ENCODE measurements around the gene PRICKLE4.

Gene PRICKLE4, protein sequence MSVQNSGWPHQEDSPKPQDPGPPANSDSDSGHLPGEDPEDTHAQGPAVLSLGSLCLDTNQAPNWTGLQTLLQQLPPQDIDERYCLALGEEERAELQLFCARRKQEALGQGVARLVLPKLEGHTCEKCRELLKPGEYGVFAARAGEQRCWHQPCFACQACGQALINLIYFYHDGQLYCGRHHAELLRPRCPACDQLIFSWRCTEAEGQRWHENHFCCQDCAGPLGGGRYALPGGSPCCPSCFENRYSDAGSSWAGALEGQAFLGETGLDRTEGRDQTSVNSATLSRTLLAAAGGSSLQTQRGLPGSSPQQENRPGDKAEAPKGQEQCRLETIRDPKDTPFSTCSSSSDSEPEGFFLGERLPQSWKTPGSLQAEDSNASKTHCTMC

DNA sequence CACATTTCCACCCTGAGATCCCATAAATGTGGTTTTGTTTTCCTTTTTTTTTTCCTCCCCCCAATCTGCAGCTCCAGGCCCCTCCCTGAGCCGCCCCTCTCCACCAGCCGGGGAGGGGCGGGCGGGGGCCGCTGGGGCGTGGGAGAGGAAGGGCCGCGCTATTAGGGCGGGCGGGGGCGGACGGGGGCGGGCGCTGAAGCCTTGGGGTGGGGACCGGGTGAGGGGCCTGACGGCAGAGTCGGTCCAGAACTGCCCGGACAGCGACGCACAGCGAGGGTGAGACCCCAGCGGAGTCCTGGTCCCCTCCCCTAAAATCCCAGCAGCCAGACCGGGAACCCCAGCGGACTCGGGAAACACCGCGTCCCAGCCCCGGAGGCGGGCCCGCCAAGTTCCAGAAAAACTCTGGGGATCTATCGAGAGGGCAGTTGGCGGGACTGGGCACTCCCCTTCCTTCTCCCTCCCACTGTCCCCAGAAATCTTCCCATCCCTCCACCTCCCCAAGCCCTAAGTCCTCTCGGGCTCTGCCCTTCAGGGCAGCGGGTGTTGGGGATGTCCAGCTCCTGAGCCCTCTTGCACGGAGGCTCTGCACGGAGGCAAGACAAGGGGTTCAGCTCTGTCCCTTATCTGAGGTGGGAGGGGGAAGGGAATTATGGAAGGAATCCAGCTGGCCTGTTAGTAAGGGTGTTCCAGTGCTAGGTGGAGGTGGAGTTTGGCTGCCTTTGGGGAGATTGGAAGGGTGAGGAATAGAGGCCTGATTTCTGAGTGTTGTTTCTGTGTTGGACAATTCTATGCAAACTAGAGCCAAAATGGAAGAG is at the start of gene PRICKLE4:
Gene PRICKLE4 (plus strand): TSS at position 232 of the 815 bp plus-strand sequence. CDS start 2,692 bp downstream, outside the sequence.
- no peak for DNase-seq (ENCODE audit: low read depth in 2 of 3, low spot score in 1 of 3)

DNA sequence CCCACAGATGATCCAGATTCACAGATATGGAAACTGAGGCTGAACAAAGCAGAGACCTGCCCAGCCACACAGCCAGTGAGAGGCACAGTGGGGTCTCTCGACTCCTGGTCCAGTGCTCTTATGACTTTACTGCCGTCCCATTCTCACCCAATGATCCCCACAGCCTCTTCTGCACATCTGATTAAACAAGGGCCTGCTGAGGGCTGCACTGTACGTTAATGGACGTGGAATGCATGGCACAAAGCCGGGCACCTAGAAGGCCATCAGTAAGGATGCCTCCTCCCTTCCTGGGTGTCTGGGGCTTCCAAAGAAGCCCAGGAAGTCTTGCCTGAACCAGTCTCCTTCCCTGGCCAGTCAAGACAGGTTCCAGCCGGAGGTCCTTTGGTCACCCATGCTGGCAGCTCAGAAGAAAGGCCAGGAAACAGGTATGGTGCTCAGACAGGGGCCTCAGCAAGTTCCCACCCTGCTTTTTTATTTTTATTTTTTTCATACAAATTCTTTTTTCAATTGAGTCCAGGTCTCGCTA is 49.0 kb upstream of the PRICKLE4 start:
- DNase-seq (ENCODE audit: low read depth in 2 of 3, low spot score in 1 of 3) = no peak

DNA sequence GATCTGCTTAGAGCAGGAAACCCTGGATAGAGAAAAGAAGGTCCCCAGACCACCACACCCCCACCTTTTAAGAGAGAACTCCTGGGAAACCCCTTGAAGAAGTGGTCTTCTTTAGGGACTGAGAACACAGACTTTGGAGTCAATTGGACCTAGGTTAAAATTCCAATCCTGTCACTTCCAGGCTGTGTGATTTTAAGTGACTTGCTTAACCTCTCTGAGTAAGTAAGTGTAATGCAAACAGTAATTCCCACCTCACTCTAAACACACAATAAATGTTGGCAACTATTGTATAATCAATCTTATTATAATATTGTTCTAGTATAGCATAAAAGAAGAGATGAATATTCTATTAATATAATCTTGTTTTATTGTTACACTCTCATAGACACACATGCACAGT is 48.4 kb upstream of the PRICKLE4 start:
- DNase-seq (ENCODE audit: low read depth in 2 of 3, low spot score in 1 of 3) = no peak

DNA sequence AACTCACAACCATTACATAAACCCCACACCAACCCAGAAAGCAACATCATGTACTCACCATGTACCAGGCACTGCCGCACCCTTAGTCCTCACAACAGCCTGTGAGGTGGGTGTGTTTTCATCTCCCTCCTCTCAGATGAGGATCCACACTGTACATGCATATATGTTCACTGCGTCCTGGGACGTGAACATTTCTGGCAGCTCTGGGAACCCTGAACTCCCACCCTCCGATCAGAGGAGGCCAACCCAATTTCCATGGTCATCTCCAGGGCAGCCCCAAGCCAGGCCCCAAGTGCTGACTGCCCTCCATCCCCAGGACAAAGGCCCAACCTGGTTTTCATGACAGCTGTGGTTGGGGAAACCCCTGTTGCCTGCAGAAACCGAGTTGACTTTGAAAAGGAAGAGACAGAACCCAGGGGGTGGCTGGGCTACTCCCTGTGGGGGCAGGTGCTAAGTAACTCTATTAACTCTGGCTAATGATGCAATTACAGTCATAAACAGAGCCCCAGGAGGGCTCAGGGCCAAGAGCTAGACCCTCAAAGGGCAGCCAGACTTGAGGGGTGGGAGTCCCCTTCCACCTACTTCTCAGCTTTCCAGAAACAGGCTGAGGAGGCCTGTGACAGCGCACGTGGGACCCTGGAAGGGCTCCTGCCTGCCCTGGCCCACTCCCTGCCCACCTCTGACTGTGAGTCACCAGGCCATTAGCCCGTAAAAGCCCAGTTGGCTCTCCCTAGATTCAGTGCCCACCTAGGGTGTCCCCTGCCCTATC is 47.8 kb upstream of the PRICKLE4 start:
- DNase-seq (ENCODE audit: low read depth in 2 of 3, low spot score in 1 of 3) = peak; percentile 11 to 39 (median 29)

DNA sequence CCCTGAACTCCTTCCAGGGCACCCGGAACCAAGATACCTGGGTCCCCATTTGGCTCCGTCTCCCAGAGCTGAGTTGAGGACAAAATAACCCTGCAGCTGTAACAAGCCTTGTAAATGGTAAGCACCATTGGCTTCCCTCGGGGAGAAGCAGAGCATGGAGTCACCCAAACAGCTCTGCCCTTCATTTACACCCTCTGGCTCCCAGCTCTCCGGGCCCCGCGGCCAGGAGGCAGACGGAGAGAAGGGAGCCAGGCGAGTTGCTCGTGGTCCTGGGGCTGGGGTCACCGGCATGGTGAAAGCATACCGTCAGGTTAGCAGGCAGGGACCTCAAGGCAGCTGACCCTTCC is 47.2 kb upstream of the PRICKLE4 start:
- DNase-seq (ENCODE audit: low read depth in 2 of 3, low spot score in 1 of 3) = no peak

DNA sequence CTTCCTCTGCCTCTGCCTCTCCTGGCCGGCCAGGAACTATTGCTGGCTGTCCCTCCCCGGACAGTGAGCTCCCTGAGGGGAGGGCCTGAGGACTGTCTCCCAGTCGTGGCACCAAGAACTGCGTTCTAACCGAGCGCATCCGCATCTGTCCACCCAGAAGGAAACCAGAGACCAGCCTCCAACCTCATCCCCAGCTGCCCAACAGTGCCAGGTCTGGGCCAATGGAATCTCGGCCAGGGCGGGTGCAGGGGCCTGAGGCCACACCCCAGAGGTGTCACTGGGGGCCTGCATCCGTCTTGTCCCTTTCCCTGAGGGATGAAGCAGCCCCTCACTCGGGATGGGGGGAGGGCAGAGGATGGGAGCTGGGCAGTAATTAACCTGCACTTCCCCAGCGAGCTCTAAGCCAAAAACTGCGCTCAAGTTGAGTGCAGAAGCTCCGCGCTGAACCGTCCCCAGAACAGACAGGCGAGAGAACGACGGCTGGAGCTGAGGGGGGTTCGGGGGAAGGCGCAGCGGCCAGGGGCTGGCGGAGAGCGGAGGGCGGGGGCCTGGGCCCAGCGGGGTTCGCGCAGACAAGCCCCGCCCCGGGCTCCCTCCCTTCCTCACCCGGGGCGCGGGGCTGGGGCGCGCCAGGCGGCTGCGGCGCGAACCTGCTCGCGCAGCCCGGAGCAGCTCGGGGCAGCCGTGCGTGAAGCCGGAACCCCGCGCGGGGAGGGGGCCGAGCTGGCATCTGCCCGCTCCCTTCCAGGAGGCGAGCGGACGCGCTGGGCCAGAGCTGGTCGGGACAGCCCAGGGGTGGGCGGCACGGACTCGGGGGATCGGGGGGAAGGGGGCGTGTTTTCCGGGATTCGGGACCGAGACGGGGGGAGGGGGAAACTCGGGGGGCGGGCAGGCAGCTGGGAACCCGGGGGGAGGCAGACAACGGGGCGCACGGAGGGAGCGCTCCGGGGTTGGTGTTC is 46.6 kb upstream of the PRICKLE4 start:
- DNase-seq (ENCODE audit: low read depth in 2 of 3, low spot score in 1 of 3) = peak in 1 of 3 donors; percentile 51

DNA sequence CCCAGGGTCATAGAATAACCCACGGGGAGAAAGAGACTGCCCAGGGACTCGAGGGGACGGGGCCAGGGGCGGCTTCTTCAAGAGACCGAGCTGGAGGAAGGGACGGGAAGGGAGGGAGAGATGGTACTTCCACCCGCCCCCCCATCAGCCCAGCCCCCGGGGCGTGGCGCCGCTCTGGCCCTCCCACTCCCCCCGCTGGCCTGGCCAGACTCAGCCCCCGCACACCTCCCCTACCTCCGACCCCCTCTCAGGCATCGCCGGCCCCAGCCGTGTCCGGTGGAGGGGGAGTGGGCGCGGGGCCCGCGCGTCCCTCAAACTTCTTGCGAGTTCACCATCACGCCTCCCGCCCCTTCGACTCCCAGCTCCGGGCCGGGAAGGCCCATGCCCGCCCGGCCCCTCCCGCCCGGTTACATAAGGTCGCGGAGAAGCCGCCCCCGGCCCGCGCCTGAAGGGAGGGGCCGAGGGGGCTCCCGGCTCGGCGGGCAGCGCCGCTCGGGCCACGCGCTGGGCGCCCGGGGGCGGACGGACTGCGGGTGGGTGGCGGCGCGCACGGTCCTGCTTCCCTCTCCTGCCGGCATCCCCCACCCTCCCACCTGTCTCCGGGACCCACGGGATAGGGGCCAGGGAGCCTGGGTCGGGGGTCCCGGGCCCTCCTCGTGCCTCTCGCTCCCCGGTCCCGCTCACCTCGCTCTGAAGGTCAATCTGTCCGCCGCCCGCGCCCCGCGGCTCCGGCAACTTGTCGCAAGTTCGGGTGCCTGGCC is 45.7 kb upstream of the PRICKLE4 start:
- DNase-seq (ENCODE audit: low read depth in 2 of 3, low spot score in 1 of 3) = peak in 2 of 3 donors; percentile 34 to 56

DNA sequence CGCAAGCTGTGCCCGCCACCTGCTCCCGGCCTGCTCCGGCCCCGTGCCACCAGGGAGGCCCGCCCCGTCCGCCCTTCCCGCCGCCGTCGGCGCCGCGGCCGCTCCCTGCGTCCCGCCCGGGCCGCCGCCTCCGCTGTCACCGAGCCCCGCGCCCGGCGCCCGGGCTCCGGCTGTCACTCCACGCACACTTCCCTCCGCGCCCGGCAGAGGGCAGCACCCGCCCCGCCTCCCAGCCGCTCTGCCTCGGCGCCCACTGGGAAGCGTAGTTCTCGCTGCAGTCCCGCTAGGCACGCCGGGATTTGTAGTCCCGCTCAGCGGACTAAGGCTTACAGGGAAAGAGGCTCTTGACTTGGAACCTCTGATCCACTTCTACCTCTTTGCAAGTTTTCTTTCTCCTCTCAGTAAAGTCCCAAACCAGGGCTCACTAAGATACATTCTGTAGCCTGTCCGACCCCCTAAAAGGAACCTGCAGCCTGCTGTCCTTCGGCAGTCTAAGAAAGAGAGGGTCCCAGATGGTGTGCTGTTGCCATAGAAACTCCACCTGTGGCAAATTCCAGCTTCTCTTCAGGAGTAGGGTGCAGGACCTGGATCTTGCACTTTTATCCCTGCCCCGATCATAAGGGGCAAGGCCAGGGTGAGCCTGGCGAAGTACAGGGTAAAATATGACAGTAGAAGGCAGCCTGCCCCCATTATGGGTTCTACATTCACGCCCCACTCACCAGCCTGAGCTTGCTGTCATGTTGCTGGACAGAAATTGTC is 45.0 kb upstream of the PRICKLE4 start, which contains the start of gene TFEB:
Gene TFEB (minus strand): TSS at position 182 of the 759 bp plus-strand sequence. CDS start 44,395 bp downstream, outside the sequence.
- peak; percentile 87 to 94 (median 90) for DNase-seq (ENCODE audit: low read depth in 2 of 3, low spot score in 1 of 3)

DNA sequence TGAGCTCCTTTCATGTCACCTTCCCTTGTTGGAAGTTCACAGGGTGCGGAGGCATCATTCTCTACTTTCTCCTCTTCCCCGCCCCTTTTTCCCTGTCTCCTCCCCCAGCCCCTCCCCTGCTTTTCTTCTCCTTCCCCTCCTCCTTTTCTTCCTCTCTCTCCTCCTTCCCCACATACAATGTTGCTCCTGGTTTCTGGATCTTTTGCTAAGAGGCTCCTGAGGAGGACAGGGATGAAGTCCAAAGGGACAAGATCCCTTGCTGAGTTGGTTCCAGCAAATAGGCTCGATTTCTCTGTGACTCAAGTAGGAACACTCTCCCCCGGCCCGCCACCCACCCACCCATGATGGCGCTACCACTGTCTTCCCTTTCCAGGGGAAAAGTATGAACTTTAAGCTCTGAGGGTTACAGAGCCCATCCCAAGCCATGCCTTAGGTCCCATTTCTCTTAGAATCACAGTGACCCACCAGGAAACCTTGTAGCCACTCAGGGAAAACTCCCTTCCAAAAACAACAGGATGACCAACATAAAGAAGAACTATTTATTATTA is 44.3 kb upstream of the PRICKLE4 start:
- DNase-seq (ENCODE audit: low read depth in 2 of 3, low spot score in 1 of 3) = no peak

DNA sequence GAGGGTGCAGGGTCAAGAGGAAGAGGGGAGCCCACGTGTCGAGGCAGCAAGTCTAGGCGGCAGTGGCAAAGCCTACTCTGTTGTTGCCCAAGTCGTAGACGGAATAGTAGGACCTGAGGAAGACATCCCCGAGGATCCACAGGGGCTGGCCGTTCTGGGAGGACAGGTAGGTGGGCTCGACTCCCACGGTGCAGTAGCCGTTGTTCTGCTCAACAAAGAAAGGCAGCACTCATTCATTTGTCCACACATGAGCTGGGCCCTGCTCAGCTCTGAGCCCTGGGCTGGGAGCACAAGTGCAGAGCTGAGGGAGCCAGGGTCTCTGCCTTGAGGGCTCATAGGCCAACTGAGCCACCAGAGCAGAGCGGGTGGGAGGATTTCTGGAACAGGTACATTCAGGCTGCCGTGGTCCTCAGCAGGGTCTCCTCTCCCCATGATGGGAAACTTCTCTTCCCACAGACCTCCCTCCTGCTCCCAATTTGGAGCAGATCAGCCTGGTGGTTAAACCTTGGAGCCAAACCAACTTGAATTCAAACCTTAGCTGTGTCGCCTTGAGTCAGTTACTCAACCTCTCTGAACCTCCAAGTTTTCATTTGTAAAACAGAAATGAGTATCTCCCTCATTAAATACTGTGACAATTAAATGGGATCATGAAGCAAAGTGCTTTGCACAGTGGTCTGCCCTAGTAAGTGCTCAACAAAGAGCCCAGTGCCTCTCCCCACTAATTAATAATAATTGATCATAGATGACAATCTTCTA is 43.6 kb upstream of the PRICKLE4 start:
- DNase-seq (ENCODE audit: low read depth in 2 of 3, low spot score in 1 of 3) = no peak

DNA sequence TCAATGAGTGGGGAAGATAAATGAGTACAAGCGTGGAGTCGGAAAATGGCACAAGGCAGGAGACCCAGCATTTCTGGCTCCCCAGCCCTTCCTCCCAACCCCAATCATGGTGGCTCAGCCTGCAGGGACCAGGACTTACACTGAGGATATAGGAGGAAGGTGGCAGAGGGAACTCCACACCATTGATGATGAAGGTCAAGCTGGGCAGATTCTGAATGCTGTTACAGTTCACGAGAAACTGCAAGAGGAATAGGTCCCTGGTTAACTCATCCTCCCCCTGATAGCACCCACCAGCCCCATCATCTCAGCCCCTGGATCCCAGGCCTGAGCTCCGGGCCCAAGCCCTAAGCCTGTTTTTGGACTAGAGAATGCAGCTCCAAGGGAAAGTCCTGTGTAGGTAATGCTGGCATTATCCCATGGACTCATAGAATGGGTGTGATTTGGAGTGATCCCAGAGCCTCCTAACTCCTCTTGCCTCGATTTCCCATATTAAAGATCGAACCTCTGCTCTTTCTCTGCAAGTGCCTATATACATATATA is 42.9 kb upstream of the PRICKLE4 start:
- DNase-seq (ENCODE audit: low read depth in 2 of 3, low spot score in 1 of 3) = no peak

DNA sequence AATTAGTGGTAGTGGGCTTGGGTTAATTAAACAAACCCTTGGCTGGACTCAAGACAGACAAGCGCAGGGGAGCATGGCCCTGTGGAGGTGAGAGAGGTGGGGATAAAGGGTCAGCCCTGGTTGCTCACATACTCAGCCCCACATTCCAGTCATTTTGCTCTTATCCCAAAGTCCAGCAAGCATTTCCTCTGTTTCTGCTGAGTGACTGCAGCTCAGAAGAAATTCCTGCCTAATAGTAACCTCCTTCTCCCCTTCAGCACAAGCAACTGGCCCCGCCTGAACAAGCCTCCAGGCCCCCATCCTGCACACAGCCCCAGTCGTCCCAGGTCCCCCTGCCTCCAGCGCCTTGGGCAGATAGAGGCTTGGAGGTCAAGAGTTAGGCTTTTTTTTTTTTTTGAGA is 41.5 kb upstream of the PRICKLE4 start:
- no peak for DNase-seq (ENCODE audit: low read depth in 2 of 3, low spot score in 1 of 3)

DNA sequence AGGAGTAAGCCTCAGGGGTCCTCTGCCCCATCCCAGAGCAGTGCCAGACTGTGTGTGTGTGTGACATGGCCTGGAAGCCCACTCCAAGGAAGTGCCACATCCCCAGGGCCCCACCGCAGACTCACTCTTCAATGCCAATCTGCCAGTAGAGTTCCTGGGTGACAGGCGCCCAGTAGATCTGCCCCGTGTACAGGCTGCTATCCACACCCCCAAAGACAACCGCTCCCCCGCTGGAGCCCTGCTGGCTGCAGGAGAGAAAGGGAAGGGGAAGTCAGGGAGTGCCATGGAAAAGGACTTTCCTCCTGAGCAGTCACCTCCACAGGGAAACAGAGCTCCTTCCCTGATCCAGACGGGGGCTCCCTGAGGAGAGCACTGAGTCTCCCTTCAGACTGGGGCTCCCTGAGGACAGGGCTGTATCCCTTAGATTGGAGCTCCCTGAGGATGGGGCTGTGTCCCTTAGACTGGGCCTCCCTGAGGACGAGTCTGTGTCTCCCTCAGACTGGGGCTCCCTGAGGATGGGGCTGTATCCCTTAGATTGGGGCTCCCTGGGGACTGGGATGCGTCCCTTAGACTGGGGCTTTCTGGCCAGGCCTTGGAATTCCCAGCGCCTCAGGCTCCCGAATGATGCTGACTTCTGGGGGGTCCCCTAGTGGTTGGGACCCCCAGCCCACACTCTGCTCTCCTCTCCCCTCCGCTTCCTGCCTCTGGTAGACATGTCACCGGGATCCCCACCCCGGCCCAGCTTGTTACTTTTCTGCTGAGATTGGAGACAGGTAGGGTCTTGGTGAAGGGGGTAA is 40.0 kb upstream of the PRICKLE4 start:
- DNase-seq (ENCODE audit: low read depth in 2 of 3, low spot score in 1 of 3) = no peak

DNA sequence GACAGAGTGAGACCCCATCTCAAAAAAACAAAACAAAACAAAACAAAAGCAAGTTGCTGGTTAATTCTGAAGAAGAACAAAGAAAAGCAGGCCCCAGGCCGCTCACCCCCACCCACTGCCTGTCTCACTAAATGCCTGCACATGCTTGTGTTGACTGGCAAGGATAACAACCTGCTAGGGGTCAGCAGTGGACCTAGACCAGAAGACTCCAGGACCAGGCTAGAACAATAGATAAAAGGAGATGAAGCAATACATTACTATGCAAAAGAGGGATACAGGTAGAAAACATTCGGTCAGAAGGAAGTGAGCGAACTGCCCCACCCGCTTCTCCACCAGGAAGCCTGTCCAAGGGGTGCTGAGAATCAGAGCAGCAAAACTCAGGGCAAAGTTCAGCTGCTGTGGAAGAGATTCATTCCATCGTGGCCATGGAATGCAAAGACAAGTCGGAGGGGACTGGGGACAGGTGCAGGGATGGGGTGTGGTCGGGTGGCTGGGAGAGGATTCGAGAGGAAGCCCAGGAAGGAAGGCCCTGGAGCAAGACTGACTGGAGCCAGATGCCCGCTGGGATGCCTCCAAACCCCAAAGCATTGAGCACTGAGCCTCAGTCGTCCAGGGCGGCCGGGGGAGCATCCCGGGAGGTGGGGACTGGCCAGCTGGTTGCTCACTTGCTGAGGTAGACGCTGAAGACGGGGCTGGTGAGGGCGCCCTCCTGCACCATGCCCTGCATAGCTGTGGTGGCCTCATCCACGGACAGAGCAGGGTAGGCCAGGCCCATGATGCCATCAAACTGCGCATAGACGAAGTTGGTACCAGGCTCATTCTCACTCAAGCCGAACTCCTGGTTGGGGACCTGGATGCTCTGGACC is 38.7 kb upstream of the PRICKLE4 start:
- no peak for DNase-seq (ENCODE audit: low read depth in 2 of 3, low spot score in 1 of 3)

DNA sequence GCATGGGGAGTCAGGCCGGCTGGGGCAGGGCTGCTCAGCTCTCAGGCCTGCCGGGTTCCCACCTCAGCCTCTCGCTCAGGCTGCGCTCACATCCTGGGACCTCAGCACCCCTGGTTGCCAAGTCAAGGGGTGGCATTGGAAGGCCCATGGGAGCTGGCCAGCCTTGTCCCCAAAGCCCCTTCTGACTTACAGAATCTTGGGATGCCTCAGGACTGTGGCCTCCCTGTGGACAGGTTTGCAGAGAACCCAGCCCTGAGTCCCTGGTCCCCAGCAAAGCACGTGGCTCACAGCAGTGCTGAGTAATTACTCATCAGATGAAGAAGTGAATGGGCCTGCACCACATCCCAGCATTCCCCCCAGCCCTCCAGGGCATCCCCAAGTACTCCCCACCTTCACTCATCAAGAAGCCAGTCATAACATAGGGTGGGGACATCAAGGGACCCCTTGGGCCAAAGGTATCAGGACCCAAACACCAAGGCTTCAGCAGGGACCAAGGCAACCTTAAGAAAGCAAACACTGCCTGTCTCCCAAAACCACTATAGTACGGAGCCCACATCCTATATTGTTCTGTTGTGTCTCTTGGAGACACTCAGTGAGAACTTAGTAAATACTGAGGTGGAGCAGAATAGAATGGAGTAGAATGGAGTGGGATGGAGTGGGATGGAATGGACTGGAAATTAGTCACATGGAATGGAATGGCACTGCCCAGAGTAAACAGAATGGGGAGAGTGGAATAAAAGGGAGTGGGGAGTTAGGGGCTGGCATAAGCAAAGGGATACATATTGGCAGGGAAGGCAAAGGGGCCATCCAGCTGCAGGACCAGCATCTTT is 37.0 kb upstream of the PRICKLE4 start:
- DNase-seq (ENCODE audit: low read depth in 2 of 3, low spot score in 1 of 3) = no peak
